Mesangial cell (primary cell): ENCODE measurements around the gene MON2. TPM values are rescaled to one million over a fixed set of nuclear protein-coding genes. Genes with fewer than 3 reads are reported as not detected.

Experiments used
- total RNA-seq: library from RNA; depleted of rRNA; stranded (reverse); fragments of >200 nt; gene quantifications from 2 replicates; pipeline ENCODE4 v1.2.3, GENCODE V29; 2015

The MON2 gene
- 11.1 and 15.8 TPM in 2 replicates for total RNA-seq

GRCh38 chr12:62466594-62467491 is at the start of gene MON2:
Gene MON2 (plus strand): TSS chr12:62466826. CDS start chr12:62467208, 382 bp downstream.

Other genes with a start within 250 kb of the MON2 start
- gene USP15, start 206.4 kb upstream of the MON2 start, total RNA-seq, result 10.3 and 16.8 TPM in 2 replicates